Regular cardiac myocyte (primary cell): ENCODE measurements around the gene TMEM185A. TPM values are rescaled to one million over a fixed set of nuclear protein-coding genes. Genes with fewer than 3 reads are reported as not detected.

Experiments used
- total RNA-seq: library from RNA; depleted of rRNA; stranded (reverse); fragments of >200 nt; gene quantifications from 2 replicates; pipeline ENCODE4 v1.2.3, GENCODE V29; 2014

The TMEM185A gene
- 12.8 and 21.4 TPM in 2 replicates for total RNA-seq

GRCh38 chrX:149631234-149632165, at the start of gene TMEM185A:
Gene TMEM185A (minus strand): TSS chrX:149631792. CDS start chrX:149631580, 212 bp downstream.

DNA sequence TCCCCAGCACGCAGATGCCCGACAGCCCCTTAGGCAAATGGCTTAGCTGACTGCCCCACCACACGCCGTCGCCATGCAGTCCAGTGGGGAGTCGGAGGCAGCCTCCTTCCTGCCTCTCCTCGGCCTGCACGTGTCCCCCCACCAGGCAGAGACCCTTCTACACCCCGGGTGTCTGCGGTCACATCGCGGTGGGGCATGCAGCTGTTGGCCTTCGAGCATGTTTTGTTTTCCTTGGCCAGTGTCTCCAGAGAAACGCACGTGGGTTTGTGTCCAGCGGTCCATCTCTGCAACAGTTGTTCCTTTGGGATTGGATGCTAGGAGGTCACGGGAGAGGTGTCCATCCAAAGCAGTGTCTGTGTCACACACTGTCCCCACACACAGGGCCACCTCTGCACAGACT, 36.4 kb downstream of the TMEM185A start, which contains the start of gene HSFX2:
TSS of gene HSFX2 (minus strand) at position 101 of the 400 bp plus-strand sequence. CDS start 614 bp downstream, outside the sequence.

DNA sequence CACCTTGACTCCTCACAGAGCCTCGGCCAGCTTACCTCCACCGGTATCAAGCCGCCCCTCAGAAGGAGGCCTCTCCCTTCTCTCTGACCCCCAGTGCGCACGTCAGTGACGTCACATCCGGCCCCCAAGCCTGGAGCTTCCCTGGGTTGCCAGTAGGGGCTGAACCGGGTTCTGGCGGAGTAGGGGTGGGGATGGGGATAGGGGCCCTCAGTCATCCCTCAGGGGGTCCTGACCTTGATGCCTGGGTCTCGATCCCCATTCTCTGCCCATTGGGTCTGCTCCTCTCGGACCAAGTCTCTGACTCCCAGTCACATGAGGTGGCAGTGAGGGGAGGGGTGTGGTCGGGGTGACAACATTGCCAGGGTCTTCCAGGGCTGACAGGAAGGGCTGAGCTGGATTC, 44.2 kb downstream of the TMEM185A start, which contains the start of gene MAGEA9B:
TSS of gene MAGEA9B (minus strand) at position 101 of the 400 bp plus-strand sequence. CDS start 4,280 bp downstream, outside the sequence.

DNA sequence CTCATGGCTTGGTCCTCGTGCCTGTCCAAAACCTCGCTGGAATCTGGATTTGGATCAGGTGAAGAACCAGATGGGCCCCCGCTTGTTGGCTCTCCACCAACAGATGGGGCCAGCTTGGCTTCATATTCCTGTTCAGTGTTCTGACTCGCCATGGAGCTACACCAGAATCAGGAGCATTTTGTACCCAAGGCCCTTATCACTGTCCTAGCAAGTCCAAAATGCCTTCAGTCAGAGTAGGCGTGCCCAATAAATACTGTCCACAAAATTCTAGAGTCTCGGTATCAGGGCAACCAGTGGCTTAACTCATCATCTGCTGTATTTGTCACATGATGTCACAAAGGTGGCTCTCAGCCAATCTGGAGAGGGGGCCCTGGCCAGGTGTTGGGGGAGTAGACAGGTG, 81.9 kb downstream of the TMEM185A start, which contains the start of gene HSFX3:
TSS of gene HSFX3 (minus strand) at position 224 of the 400 bp plus-strand sequence. CDS start at position 152, 72 bp downstream.

Other genes with a start within 250 kb of the TMEM185A start
- 29.1 and 59.5 TPM in 2 replicates for gene IDS, start 126.5 kb downstream of the TMEM185A start, total RNA-seq
- 13.8 and 20.6 TPM in 2 replicates for gene EOLA1, start 90.8 kb downstream of the TMEM185A start, total RNA-seq
- gene HSFX3, start 81.9 kb downstream of the TMEM185A start, total RNA-seq = not detected in 2 replicates
- not detected in 2 replicates for gene MAGEA9B, start 44.3 kb downstream of the TMEM185A start, total RNA-seq
- not detected in 2 replicates for gene HSFX2, start 36.5 kb downstream of the TMEM185A start, total RNA-seq
- not detected in 2 replicates for gene MAGEA11, start 80.3 kb upstream of the TMEM185A start, total RNA-seq
- gene HSFX1, start 142.3 kb upstream of the TMEM185A start, total RNA-seq = 0.38 and 0.85 TPM in 2 replicates
- gene MAGEA9, start 150.1 kb upstream of the TMEM185A start, total RNA-seq = not detected in 2 replicates
- gene MAGEA8, start 249.4 kb upstream of the TMEM185A start, total RNA-seq = not detected in 2 replicates